ENCODE results near the gene GABPB1.

The GABPB1 gene

DNA sequence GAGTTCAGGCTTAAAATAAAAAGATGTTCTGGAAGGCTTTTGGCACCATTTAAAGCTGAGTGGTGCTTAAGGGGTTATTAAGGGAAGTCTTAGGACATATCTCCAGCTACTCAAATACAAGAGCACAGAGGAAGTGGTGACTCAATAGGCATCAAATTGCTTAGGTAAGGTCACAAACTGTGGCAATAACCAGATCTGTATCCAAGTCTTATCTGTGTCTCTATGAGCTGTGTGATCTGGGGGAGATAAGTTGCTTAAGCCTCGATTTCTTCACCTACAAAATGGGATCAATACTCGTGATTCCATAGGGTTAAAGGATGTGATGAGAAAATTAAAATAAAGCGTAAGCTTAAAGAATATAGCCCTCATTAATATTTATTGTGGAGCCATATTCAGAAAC is 97.1 kb downstream of the GABPB1 start:
- no peak for ATAC-seq
- TF ChIP-seq, protein P1, sequence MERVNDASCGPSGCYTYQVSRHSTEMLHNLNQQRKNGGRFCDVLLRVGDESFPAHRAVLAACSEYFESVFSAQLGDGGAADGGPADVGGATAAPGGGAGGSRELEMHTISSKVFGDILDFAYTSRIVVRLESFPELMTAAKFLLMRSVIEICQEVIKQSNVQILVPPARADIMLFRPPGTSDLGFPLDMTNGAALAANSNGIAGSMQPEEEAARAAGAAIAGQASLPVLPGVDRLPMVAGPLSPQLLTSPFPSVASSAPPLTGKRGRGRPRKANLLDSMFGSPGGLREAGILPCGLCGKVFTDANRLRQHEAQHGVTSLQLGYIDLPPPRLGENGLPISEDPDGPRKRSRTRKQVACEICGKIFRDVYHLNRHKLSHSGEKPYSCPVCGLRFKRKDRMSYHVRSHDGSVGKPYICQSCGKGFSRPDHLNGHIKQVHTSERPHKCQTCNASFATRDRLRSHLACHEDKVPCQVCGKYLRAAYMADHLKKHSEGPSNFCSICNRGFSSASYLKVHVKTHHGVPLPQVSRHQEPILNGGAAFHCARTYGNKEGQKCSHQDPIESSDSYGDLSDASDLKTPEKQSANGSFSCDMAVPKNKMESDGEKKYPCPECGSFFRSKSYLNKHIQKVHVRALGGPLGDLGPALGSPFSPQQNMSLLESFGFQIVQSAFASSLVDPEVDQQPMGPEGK (CRISPR knock-in tag; IDR thresholded peaks at IDR 0.05; ENCODE audit: borderline replicate concordance) = no peak
- TF ChIP-seq ZFP30 (CRISPR knock-in tag; IDR thresholded peaks at IDR 0.05) (no peak), ARNTL (CRISPR knock-in tag; IDR thresholded peaks at IDR 0.05; ENCODE audit: borderline replicate concordance, low read depth) (no peak), TCF4 (CRISPR knock-in tag; IDR thresholded peaks at IDR 0.05; ENCODE audit: borderline replicate concordance) (no peak), OSR1 (CRISPR knock-in tag; IDR thresholded peaks at IDR 0.05) (no peak), SNAI2 (CRISPR knock-in tag; IDR thresholded peaks at IDR 0.05) (no peak), ISL1 (CRISPR knock-in tag; IDR thresholded peaks at IDR 0.05) (no peak)

DNA sequence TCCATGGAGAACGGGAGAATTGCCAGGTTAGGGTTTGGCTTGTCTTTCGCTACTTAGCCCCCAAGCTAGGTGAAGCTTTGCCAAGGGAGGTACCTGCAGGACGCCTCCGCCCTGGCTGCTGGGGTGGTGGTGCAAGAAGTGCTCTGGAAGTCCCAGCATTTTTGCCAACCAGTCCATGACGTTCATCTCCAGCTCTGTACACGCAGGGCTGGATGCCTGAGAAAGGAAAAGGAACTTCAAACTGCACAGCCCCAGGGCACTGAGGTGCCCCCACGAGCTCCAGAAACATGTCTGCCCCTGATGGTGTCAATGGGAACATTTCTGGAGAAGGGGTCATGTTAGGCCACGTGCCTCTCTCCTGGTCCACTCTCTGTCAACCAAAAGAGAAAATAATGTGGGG is 97.7 kb downstream of the GABPB1 start:
- TF ChIP-seq ZFP3 (CRISPR knock-in tag; IDR thresholded peaks at IDR 0.05) (no peak), ZNF565 (CRISPR knock-in tag; conservative IDR thresholded peaks at IDR 0.05; ENCODE audit: low read depth) (no peak), CSDC2 (CRISPR knock-in tag; IDR thresholded peaks at IDR 0.05) (no peak), ESRRG (CRISPR knock-in tag; IDR thresholded peaks at IDR 0.05) (no peak)
- TF ChIP-seq, protein P2, sequence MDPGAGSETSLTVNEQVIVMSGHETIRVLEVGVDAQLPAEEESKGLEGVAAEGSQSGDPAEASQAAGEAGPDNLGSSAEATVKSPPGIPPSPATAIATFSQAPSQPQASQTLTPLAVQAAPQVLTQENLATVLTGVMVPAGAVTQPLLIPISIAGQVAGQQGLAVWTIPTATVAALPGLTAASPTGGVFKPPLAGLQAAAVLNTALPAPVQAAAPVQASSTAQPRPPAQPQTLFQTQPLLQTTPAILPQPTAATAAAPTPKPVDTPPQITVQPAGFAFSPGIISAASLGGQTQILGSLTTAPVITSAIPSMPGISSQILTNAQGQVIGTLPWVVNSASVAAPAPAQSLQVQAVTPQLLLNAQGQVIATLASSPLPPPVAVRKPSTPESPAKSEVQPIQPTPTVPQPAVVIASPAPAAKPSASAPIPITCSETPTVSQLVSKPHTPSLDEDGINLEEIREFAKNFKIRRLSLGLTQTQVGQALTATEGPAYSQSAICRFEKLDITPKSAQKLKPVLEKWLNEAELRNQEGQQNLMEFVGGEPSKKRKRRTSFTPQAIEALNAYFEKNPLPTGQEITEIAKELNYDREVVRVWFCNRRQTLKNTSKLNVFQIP (CRISPR knock-in tag; IDR thresholded peaks at IDR 0.05; ENCODE audit: borderline replicate concordance, low read depth) = no peak
- TF ChIP-seq, protein P3, sequence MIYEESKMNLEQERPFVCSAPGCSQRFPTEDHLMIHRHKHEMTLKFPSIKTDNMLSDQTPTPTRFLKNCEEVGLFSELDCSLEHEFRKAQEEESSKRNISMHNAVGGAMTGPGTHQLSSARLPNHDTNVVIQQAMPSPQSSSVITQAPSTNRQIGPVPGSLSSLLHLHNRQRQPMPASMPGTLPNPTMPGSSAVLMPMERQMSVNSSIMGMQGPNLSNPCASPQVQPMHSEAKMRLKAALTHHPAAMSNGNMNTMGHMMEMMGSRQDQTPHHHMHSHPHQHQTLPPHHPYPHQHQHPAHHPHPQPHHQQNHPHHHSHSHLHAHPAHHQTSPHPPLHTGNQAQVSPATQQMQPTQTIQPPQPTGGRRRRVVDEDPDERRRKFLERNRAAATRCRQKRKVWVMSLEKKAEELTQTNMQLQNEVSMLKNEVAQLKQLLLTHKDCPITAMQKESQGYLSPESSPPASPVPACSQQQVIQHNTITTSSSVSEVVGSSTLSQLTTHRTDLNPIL (CRISPR knock-in tag; IDR thresholded peaks at IDR 0.05; ENCODE audit: low read depth) = no peak

DNA sequence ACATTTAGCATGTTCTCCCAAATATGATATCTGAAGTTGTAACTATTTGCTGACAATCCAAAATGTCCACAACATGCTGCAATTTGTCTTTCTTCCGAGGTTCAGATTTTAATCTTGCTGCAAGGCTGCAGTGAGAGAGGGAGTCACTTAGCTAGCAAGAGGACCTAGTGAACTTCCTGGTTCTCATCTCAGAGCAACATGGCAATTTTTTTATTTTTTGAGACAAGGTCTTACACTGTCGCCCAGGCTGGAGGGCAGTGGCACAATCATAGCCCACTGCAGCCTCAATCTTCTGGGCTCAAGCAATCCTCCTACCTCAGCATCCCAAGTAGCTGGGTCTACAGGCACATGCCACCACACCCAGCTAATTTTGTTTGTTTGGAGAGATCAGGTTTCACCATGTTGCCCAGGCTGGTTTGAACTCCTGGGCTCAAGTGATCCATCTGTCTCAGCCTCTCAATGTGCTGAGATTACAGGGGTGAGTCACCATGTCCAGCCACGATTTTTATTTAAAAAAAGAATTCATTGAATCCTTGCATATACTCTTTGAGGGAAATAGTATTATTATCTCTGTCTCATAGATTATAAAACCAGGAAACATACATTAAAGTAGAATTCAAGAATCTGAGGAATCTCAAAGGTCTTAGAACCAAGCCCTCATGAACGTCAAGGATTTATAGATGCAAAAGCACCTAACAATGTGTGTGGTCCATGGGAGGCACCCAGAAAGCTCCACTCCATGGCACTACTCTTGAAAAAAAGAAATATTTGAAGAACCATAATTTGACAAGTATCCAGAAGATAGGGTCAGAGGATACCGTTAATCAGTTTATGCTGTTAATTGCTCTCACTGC is 98.6 kb downstream of the GABPB1 start:
- TF ChIP-seq CSDC2 (CRISPR knock-in tag; IDR thresholded peaks at IDR 0.05) = no peak
- no peak for TF ChIP-seq ZFP30 (CRISPR knock-in tag; IDR thresholded peaks at IDR 0.05)
- no peak for TF ChIP-seq PPARA (CRISPR knock-in tag; IDR thresholded peaks at IDR 0.05; ENCODE audit: borderline replicate concordance)
- no peak for TF ChIP-seq ESRRG (CRISPR knock-in tag; IDR thresholded peaks at IDR 0.05)
- no peak for TF ChIP-seq BACH2 (CRISPR knock-in tag; IDR thresholded peaks at IDR 0.05; ENCODE audit: borderline replicate concordance)
- no peak for TF ChIP-seq RARB (CRISPR knock-in tag; IDR thresholded peaks at IDR 0.05)
- no peak for TF ChIP-seq OSR1 (CRISPR knock-in tag; IDR thresholded peaks at IDR 0.05)
- no peak for TF ChIP-seq ISL1 (CRISPR knock-in tag; IDR thresholded peaks at IDR 0.05)
- TF ChIP-seq, protein P4, sequence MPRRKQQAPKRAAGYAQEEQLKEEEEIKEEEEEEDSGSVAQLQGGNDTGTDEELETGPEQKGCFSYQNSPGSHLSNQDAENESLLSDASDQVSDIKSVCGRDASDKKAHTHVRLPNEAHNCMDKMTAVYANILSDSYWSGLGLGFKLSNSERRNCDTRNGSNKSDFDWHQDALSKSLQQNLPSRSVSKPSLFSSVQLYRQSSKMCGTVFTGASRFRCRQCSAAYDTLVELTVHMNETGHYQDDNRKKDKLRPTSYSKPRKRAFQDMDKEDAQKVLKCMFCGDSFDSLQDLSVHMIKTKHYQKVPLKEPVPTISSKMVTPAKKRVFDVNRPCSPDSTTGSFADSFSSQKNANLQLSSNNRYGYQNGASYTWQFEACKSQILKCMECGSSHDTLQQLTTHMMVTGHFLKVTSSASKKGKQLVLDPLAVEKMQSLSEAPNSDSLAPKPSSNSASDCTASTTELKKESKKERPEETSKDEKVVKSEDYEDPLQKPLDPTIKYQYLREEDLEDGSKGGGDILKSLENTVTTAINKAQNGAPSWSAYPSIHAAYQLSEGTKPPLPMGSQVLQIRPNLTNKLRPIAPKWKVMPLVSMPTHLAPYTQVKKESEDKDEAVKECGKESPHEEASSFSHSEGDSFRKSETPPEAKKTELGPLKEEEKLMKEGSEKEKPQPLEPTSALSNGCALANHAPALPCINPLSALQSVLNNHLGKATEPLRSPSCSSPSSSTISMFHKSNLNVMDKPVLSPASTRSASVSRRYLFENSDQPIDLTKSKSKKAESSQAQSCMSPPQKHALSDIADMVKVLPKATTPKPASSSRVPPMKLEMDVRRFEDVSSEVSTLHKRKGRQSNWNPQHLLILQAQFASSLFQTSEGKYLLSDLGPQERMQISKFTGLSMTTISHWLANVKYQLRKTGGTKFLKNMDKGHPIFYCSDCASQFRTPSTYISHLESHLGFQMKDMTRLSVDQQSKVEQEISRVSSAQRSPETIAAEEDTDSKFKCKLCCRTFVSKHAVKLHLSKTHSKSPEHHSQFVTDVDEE (CRISPR knock-in tag; IDR thresholded peaks at IDR 0.05) = no peak
- no peak for TF ChIP-seq ZNF565 (CRISPR knock-in tag; conservative IDR thresholded peaks at IDR 0.05; ENCODE audit: low read depth)
- no peak for TF ChIP-seq ZNF8 (CRISPR knock-in tag; IDR thresholded peaks at IDR 0.05)
- no peak for TF ChIP-seq TCF4 (CRISPR knock-in tag; IDR thresholded peaks at IDR 0.05; ENCODE audit: borderline replicate concordance)
- TF ChIP-seq, protein P5, sequence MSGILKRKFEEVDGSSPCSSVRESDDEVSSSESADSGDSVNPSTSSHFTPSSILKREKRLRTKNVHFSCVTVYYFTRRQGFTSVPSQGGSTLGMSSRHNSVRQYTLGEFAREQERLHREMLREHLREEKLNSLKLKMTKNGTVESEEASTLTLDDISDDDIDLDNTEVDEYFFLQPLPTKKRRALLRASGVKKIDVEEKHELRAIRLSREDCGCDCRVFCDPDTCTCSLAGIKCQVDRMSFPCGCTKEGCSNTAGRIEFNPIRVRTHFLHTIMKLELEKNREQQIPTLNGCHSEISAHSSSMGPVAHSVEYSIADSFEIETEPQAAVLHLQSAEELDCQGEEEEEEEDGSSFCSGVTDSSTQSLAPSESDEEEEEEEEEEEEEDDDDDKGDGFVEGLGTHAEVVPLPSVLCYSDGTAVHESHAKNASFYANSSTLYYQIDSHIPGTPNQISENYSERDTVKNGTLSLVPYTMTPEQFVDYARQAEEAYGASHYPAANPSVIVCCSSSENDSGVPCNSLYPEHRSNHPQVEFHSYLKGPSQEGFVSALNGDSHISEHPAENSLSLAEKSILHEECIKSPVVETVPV (CRISPR knock-in tag; IDR thresholded peaks at IDR 0.05) = no peak
- no peak for TF ChIP-seq ZNF70 (CRISPR knock-in tag; IDR thresholded peaks at IDR 0.05)
- TF ChIP-seq GLIS3 (CRISPR knock-in tag; IDR thresholded peaks at IDR 0.05) = no peak
- TF ChIP-seq, protein P3 (CRISPR knock-in tag; IDR thresholded peaks at IDR 0.05; ENCODE audit: low read depth) = no peak
- peak; percentile 33; the same call in 2 of the 3 replicates for ATAC-seq

More for the DNA sequence above, 97.7 kb downstream of the GABPB1 start:
- no peak for ATAC-seq
